ENCODE measurements around the gene BSG. TPM values are rescaled to one million over a fixed set of nuclear protein-coding genes. Genes with fewer than 3 reads are reported as not detected.
"Not testable (repeated sequence)": the region's sequence is repeated elsewhere in the genome, so short reads cannot be mapped to it uniquely, and the experiment has no call there.

BSG gene
- total and polyA plus RNA-seq, 11 donors = 727 to 2,989 (median 1,462) TPM

DNA sequence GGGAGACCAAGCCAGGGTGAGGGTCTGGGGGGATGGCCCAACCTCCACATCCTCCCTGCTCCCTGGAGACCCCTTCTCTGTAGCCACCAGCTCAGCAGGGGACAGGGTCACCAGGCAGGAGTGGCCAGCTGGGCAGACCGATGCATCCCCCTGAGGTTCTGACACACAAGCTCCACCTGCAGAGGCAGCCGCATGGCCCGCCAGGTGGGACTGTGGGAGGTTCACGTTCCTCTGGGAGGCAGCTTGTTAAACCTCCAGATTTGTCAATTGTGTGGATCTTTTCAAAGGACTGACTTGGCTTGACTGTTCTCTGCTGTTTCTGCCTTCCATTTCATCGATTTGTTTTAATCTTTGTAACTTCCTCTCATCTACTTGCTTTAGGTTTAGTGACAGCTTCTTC is 52.9 kb downstream of the BSG start:
- no peak overlapping the region for H3K27ac ChIP-seq
- no peaks in the 10 kb centered on the region for H3K27me3 ChIP-seq
- H3K36me3 ChIP-seq = peaks cover 0 to 78% (median 67%) of the 10 kb centered on the region in 9 donors
- ATAC-seq (no peak), DNase-seq (no peak)
- no peak overlapping the region for H3K4me3 ChIP-seq
- TF ChIP-seq, protein P1, sequence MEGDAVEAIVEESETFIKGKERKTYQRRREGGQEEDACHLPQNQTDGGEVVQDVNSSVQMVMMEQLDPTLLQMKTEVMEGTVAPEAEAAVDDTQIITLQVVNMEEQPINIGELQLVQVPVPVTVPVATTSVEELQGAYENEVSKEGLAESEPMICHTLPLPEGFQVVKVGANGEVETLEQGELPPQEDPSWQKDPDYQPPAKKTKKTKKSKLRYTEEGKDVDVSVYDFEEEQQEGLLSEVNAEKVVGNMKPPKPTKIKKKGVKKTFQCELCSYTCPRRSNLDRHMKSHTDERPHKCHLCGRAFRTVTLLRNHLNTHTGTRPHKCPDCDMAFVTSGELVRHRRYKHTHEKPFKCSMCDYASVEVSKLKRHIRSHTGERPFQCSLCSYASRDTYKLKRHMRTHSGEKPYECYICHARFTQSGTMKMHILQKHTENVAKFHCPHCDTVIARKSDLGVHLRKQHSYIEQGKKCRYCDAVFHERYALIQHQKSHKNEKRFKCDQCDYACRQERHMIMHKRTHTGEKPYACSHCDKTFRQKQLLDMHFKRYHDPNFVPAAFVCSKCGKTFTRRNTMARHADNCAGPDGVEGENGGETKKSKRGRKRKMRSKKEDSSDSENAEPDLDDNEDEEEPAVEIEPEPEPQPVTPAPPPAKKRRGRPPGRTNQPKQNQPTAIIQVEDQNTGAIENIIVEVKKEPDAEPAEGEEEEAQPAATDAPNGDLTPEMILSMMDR (IDR thresholded peaks at IDR 0.05) = no peak
- no peak for TF ChIP-seq POLR2A (IDR thresholded peaks at IDR 0.05)
- peaks cover 0 to 6% (median 0%) of the 10 kb centered on the region in 12 donors for H3K4me1 ChIP-seq
- intact Hi-C loops (cut with DNase I) = no loop called here
- H3K9me3 ChIP-seq = no peaks in the 10 kb centered on the region
- 89 to 97% (median 92%) methylated on average over 5 of the region's 5 CpGs for WGBS, 4 donors

DNA sequence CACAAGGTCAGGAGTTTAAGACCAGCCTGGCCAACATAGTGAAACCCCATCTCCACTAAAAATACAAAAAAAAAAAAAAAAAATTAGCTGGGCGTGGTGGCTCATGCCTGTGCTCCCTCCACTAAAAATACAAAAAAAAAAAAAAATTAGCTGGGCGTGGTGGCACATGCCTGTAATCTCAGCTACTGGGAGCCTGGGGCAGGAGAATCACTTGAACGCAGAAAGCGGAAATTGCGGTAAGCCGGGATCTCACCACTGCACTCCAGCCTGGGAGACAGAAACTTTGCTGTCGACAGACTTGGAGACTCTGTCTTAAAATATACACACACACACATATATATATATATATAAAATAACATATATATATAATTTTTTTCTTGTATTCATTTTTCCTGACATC is 54.2 kb downstream of the BSG start:
- ATAC-seq = not testable (repeated sequence)

DNA sequence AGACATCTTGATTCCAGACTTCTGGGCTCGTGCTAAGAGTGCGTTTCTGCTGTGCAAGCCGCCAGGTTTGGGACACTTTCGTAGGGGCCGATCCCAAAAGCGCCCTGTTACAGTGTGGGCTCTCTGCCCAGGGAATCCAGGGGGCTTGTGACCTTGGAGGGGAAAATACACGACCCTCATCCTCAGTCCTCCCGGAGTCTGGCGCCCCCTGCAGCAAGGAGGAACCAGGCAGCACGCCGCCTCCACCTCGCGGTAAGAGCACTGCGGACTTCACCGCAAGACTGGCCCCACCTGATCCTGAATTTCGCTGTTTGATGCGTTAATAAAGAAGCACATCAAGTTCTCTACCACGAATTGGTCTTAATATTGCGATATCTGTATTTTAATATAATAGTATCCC is 55.8 kb downstream of the BSG start:
- intact Hi-C loops (cut with DNase I) = no loop called here
- H3K36me3 ChIP-seq = peaks cover 0 to 56% (median 44%) of the 10 kb centered on the region in 9 donors
- TF ChIP-seq, protein P1 (IDR thresholded peaks at IDR 0.05) = peak in 6 of 12 donors; percentile 8 to 31 (median 16)
- no peak for TF ChIP-seq POLR2A (IDR thresholded peaks at IDR 0.05)
- no peak overlapping the region for H3K27ac ChIP-seq
- no peaks in the 10 kb centered on the region for H3K27me3 ChIP-seq
- DNase-seq (no peak), ATAC-seq (no peak)
- WGBS, 4 donors = 86 to 90% (median 88%) methylated on average over 19 of the region's 19 CpGs
- peaks cover 0 to 19% (median 10%) of the 10 kb centered on the region in 12 donors for H3K4me1 ChIP-seq
- H3K4me3 ChIP-seq = no peak overlapping the region
- no peaks in the 10 kb centered on the region for H3K9me3 ChIP-seq

More for the DNA sequence above, 54.2 kb downstream of the BSG start:
- H3K9me3 ChIP-seq; H3K27ac ChIP-seq; H3K4me1 ChIP-seq; DNase-seq; intact Hi-C loops (cut with DNase I); H3K27me3 ChIP-seq; H3K4me3 ChIP-seq: not testable (repeated sequence)
- WGBS, 4 donors = 91 to 97% (median 94%) methylated on average over 7 of the region's 7 CpGs
- peaks cover 0 to 72% (median 60%) of the 10 kb centered on the region in 9 donors for H3K36me3 ChIP-seq

DNA sequence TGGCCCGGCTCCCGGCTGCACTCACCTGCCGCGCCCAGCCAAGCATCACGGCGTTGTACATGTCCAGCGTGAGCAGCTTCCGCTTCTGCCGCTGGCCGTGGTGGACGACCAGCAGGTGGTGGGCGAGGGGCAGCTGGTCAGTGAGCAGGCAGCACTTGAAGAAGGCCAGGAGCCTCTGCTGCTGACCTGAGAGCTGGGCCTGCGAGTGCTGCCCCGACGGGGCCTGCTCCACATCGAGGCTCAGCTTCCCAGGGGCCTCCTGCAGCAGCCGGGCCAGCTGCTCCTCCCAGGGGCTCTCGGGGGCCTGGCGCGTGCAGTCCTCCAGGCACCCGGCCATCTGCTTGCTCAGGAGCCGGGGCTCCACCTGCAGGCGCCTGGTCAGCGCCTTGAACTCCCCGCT is 57.1 kb downstream of the BSG start:
- H3K27me3 ChIP-seq; H3K4me3 ChIP-seq; DNase-seq; H3K27ac ChIP-seq; H3K9me3 ChIP-seq; intact Hi-C loops (cut with DNase I): not testable (repeated sequence)
- ATAC-seq = peak in 1 of 4 donors; percentile 5
- Histone ChIP-seq H3K4me1 (peaks cover 6 to 28% (median 16%) of the 10 kb centered on the region in 12 donors), H3K36me3 (peaks cover 0 to 44% (median 32%) of the 10 kb centered on the region in 9 donors)
- WGBS, 4 donors = 56 to 82% (median 66%) methylated on average over 15 to 25 of the region's 25 CpGs

DNA sequence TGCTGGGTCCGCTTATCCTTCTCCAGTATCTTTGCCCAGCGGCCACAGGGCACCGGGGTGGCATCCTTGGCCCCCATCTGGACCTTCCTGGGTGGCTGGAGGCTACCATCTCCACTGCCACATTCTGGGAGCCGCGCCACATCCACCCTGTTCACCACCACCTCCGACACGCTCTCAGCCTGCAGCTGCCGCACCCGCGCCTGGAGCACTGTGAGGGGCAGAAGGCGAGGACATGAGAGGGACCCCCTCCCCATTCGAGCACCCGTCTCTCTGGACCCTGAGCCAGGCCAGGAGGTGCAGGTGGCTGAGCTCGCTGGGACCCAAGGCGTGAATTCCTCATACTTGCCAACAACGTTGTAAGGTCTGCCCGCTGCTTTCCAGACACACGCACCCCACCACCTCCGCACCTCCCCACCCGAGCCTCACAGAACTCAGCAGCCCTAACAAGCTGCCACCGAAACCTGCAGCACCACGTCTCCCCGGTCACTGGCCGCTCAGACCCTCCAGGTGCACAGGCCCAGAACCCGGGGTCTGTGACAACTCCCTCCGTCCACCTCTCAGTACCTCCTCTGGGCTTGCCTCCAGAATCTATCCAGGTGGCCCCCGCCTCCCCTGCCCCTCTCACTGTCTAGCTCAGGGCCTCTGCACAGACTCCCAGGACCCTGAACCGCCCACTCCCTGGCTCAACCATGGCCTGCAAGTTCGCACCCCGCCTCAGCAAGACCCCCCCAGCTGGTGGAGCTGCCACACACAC is 57.7 kb downstream of the BSG start:
- H3K36me3 ChIP-seq = peaks cover 0 to 39% (median 26%) of the 10 kb centered on the region in 9 donors
- 85 to 88% (median 86%) methylated on average over 29 to 30 of the region's 30 CpGs for WGBS, 4 donors
- no peak overlapping the region for H3K4me3 ChIP-seq
- peaks cover 6 to 28% (median 17%) of the 10 kb centered on the region in 12 donors for H3K4me1 ChIP-seq
- DNase-seq = no peak
- H3K27me3 ChIP-seq = no peaks in the 10 kb centered on the region
- no peaks in the 10 kb centered on the region for H3K9me3 ChIP-seq
- no peak for ATAC-seq
- no peak overlapping the region for H3K27ac ChIP-seq
- intact Hi-C loops (cut with DNase I) = loop anchor here in 2 of 10 donors (5.0 to 10.0 kb wide), 2 partner anchors 48 to 95 kb away; partner anchors contain the start of gene CDC34 (in 1 of the 2)
- no peak for TF ChIP-seq POLR2A (IDR thresholded peaks at IDR 0.05)
- TF ChIP-seq, protein P1 (IDR thresholded peaks at IDR 0.05) = no peak

Data from heart left ventricle (tissue), 16 donors.